Brain microvascular endothelial cell (primary cell): Measurements from ENCODE around the gene RTKN.
A peak's percentile ranks its signal among the peaks of the same experiment; 100 is the strongest.

ENCODE experiments used
- DNase-seq: peaks from one replicate; pipeline ENCODE4 v3.0.0-alpha.2; 2020
- H3K27ac ChIP-seq: fragments of 250-450 bp; sonication (Bioruptor Pico); 2 replicates; pipeline ENCODE4 v1.5.1; 2020; ENCODE audit warnings: mild to moderate bottlenecking, moderate library complexity
- H3K27me3 ChIP-seq: fragments of 250-450 bp; sonication (Bioruptor Pico); replicated peaks from 2 replicates; pipeline ENCODE4 v1.5.1; 2020; ENCODE audit warnings: mild to moderate bottlenecking
- H3K36me3 ChIP-seq: fragments of 250-450 bp; sonication (Bioruptor Pico); replicated peaks from 2 replicates; pipeline ENCODE4 v1.5.1; 2020; ENCODE audit warnings: mild to moderate bottlenecking
- H3K4me3 ChIP-seq: 2 replicates; pipeline ENCODE4 v1.5.1; 2011; ENCODE audit warnings: low read depth, mild to moderate bottlenecking, control low read depth, low read length, moderate library complexity
- CTCF ChIP-seq: IDR thresholded peaks from 2 replicates; pipeline ENCODE4 v1.5.1; 2011; ENCODE audit warnings: low read depth, mild to moderate bottlenecking, moderate library complexity, low read length, control low read depth, inconsistent platforms; ENCODE audit errors: missing control alignments
- in situ Hi-C: cut with HindIII; loops from 2 replicates; pipeline ENCODE4 v1.10.0; 2017; ENCODE audit warnings: low sequenced_read_pairs, low pct_ligation_motif_present

Gene RTKN

GRCh38 chr2:74406035-74406434 lies 35.7 kb downstream of the RTKN start:
- no peaks in the 10 kb centered on the region for H3K27me3 ChIP-seq
- no peak for TF ChIP-seq CTCF
- H3K27ac ChIP-seq: no peak overlapping the region
- in situ Hi-C loops: no loop called here
- no peaks in the 10 kb centered on the region for H3K36me3 ChIP-seq
- peak; percentile 49 for DNase-seq
- no peak overlapping the region for H3K4me3 ChIP-seq

GRCh38 chr2:74401891-74402290 lies 39.8 kb downstream of the RTKN start:
- Histone ChIP-seq H3K27me3 (no peaks in the 10 kb centered on the region), H3K27ac (no peak overlapping the region), H3K36me3 (no peaks in the 10 kb centered on the region), H3K4me3 (no peak overlapping the region)
- no peak for DNase-seq
- in situ Hi-C loops: no loop called here
- no peak for TF ChIP-seq CTCF

- TF ChIP-seq CTCF: peak; percentile 67
- DNase-seq: no peak
- no peaks in the 10 kb centered on the region for H3K27me3 ChIP-seq
- no peaks in the 10 kb centered on the region for H3K36me3 ChIP-seq
- in situ Hi-C loops: no loop called here
- H3K4me3 ChIP-seq: no peak overlapping the region
- no peak overlapping the region for H3K27ac ChIP-seq
These were observed 42.0 kb downstream of the RTKN start for GRCh38 chr2:74399785-74400184.

DNA sequence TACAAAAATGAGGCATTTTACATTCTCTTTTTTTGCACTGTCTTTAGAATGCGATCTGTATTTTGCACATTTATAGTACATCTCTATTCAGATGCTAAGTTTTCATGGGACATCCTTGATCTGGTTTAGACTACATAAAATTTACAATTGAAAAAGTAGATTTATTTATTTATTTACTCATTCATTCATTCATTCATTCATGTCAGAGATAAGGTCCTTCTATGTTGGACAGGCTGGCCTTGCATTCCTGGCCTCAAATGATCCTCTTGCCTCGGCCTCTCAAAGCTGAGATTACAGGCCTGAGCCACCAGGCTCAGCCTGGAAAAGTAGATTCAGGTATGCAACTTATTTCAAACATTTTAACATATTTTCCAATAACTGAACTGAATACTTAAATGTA lies 45.6 kb downstream of the RTKN start:
- TF ChIP-seq CTCF: no peak
- in situ Hi-C loops: no loop called here
- no peak overlapping the region for H3K4me3 ChIP-seq
- H3K36me3 ChIP-seq: no peaks in the 10 kb centered on the region
- DNase-seq: no peak
- H3K27ac ChIP-seq: no peak overlapping the region
- no peaks in the 10 kb centered on the region for H3K27me3 ChIP-seq

- H3K27me3 ChIP-seq: no peaks in the 10 kb centered on the region
- H3K27ac ChIP-seq: no peak overlapping the region
- TF ChIP-seq CTCF: no peak
- H3K36me3 ChIP-seq: no peaks in the 10 kb centered on the region
- in situ Hi-C loops: no loop called here
- no peak for DNase-seq
- no peak overlapping the region for H3K4me3 ChIP-seq
These were observed 48.2 kb downstream of the RTKN start for GRCh38 chr2:74393525-74393924.

DNA sequence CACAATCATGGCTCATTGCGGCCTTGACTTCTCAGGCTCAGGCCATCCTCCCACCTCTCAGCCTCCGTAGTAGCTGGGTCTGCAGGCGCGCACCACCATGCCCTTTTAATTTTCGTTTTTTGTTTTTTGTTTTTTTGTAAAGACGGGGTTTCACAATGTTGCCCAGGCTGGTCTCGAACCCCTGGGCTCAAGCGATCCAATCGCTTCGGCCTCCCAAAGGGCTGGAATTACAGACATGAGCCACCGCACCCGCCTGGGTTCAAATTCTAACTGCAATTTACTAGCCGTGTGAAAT lies 49.3 kb downstream of the RTKN start:
- in situ Hi-C loops: no loop called here
- TF ChIP-seq CTCF: no peak
- Histone ChIP-seq H3K27ac (no peak overlapping the region), H3K27me3 (no peaks in the 10 kb centered on the region), H3K4me3 (peak overlapping the region; percentile 85), H3K36me3 (no peaks in the 10 kb centered on the region)
- DNase-seq: no peak
